HG02938 (cell line): ENCODE results near the gene MMP24OS.
A peak's percentile ranks its signal among the peaks of the same experiment; 100 is the strongest.
"Not testable (repeated sequence)": the region's sequence is repeated elsewhere in the genome, so short reads cannot be mapped to it uniquely, and the experiment has no call there.

ENCODE experiments used
- ATAC-seq: cut with Tn5 transposase; IDR thresholded peaks from one replicate; pipeline ENCODE4 v1.9.1; 2021; ENCODE audit warnings: mild to moderate bottlenecking, moderate library complexity; ENCODE audit not compliant: unreplicated experiment

The MMP24OS gene

DNA sequence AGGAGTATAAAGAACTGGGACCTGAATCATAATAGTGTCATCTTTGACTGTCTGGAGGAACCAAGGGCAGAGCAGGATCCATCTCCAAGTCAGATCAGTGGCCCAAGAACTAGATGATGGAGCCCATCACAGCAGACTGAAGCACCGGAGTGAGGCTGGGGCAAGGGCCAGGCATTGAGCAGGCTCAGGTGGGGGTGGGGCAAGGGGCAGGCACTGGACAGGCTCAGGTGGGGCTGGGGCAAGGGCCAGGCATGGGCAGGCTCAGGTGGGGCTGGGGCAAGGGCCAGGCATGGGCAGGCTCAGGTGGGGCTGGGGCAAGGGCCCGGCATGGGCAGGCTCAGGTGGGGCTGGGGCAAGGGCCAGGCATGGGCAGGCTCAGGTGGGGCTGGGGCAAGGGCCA lies 25.3 kb downstream of the MMP24OS start:
- ATAC-seq: not testable (repeated sequence)

DNA sequence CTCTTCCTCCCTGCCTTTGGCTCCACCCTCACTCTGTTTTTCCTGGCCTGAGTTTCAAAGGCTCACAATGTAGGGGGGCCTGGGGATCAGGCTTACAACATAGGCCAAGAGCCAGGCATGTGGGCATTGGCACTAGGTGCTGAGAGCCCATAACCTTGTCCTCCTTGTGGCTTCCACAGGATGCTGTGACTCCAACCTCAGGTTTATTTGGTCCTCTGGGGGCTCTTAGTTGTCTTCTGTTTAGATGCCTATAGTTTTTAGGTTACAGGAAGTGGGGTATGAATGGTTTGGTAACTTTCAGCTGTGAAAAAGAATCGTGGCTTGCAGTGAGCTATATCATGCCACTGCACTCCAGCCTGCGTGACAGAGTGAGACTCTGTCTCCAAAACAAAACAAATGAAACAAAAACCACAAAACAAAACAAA lies 25.9 kb downstream of the MMP24OS start:
- ATAC-seq: peak; percentile 58

DNA sequence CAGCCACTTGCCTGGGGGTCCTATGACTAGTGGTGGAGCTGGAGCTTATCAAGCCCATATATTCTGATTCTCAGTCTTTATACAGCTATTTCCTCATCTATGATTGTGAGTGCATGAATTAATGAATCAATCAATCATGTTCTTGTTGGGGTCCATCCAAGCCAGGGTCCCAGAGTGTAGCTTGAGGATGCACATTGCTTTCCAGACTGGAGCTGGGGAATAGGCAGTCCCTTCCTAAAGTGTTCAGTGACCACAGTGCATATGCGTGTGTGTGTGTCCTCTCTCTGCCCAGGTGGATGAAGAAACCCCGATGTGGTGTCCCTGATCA lies 26.3 kb downstream of the MMP24OS start:
- ATAC-seq: no peak

DNA sequence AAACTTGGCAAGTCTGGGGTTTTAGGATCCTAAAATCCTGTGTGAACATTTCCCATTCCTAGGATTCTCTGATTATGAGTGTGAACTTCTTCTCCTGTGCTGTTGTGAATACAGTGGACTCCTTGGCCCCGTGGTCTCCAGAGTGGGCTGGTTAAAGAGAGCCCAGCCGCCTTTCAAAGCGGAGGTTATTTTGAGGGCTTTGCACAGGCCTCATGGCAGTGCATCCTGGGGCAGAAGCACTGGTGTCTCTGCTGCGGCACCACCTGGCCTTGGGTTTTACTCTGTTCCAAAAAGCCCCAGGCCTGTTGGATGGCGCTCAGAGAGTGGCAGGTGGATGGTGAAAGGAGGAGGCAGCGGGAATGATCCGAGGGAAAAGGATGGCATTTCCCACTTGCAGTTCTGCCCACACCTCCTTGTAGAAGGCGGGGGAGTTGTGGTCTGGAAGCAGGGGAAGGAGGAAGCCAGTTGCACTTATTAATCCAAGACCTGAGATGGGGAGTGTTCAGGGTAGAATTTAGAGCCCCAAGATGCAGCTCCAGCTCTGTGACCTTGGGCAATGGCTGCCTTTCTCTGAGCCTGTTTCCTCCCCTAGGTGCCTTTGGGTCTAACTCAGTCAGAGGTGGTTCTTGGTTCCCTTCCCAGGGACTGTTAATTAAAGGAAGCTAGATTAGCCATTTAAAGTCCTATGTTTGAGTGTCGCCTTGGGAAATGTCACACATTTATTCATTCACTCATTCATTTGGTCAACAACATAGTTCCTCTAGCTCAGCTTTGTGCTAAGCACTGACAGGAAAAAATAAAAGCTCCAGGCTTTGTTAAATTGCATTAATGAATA lies 29.1 kb downstream of the MMP24OS start:
- no peak for ATAC-seq

DNA sequence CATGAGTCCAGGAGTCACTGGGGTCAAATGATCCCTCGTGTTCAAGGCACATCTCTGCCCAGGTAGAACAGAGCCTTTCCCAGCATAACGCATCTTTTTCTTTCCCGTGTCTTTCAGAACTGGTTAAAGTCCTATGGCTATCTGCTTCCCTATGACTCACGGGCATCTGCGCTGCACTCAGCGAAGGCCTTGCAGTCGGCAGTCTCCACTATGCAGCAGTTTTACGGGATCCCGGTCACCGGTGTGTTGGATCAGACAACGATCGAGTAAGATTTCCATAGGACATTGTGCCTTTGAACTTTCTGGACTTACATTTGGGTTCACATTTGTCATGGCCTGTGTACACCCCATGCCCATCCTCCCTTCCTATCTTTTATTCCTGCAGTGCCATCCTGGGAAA lies 31.2 kb downstream of the MMP24OS start:
- no peak for ATAC-seq

DNA sequence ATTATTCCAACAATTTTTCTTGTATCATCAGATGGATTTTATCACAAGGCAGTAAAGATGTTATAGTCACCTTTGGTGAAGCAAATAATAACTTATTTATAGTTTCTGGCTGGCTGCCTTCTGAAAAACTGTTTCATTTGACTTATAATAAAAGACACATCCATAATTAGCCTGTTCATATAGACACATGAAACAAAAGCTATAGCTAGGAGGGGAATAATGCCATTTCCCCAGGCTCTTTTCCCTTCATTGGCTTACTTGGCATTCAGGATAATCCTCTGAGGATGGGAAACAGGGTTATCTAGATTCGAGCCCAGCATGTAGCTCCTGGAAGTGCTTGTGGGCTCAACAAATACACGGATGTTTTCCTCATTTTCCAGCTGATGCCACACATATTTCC lies 33.9 kb downstream of the MMP24OS start:
- no peak for ATAC-seq

DNA sequence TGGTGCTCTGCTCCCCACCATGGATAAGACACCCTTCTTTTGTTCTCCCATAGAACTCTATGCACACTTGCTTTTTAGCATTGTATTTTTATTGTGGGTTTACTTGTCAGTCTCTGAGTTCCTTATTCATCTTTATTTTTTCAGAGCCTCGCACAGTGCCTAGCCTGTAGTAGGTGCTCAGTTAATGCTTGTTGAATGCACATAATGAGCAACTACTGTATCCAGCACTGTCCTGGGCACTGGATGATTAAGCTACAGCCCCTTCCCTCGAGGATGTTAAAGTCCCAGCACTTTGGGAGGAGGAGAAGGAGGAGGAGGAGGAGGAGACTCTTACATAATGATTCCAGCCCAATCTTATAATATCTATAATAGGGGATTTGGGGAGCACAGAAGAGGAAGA lies 34.6 kb downstream of the MMP24OS start:
- ATAC-seq: no peak

DNA sequence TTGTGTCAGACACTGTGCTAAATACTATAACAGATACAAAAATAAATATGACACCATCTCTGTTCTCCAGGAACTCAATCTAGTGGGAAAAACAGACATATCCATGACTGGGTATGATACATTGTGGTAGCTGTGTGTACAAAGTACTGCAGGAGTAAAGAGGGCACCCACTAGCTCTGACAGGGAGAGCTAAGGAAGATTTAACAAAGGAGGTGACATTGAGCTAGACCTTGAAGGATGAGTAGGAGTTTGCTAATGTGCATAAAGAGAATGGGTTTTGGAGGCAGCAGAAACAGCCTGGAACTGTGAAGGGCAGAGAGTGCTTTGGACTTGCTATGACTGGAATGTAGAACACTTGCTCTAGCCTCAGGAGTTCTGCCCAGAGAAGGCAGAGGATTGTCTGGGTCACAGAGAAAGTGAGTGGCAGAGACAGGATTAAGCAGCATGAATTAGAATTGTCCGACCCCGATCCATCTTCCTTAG lies 37.1 kb downstream of the MMP24OS start:
- ATAC-seq: no peak

DNA sequence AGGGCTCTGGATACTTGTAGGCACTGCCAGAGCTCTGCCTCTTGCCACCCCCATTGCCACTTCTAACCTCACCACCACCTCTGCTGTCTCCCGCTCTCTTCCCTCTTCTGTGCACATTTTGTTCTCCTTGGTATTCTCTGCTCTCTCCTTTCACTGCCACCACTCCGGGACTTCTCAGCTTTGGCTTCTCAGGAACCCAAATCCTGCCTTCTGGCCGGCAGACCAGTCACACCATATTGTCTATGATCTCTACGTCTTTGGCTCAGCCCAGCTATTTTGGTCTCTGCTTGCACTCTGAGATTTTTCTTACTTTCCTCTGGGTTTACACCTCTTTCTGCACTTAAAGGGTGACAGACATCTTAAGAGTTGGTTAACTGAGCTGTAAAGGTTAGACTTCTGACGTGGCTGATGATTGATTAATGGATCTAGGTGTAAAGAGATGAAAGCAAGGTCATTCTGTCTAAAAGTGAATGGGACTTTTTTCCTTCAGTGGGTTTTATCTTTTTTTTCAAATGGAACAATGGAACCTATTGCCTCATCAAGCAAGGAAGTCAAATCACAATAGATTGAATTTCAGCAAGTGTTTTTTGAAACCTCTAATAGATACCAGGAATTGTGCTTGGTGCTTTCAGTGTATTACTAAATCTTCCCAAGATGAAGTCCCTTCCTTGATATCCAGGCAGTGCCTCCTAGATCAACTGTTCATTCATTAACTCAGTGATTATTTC lies 37.7 kb downstream of the MMP24OS start:
- no peak for ATAC-seq

DNA sequence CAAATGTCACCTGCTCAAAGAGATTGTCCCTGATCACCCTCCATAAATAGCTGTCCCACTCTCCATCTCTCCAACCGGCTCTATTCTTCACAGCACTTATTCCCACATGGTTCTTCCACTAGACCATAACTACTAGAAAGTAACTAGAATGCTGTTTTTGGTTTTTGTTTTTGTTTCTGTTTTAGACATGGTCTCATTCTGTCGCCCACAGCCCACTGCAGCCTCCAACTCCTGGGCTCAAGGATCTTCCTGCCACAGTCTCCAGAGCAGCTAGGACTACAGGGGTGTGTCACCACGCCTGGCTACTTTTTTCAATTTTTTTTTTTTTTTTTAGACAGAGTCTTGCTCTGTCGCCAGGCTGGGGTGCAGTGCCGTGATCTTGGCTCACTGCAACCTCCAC lies 39.2 kb downstream of the MMP24OS start:
- no peak for ATAC-seq

DNA sequence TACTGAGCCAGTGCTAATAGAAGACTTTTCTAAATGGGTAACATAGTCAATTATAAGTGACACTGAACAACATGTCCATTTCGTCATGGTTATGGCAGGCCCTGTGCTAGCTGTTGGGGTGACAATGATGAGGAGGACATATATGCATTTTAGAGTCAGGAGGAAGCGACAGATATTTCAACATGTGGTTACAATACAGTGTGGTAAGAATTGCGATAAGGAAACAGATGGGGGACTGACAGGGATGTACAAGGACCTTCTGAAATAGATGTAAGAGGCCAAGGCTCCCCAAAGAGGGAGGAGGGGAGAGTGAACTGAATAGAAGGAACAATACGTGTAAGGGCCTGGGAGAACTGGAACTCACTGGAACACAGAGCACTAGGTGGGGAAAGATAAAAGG lies 39.8 kb downstream of the MMP24OS start:
- ATAC-seq: no peak

DNA sequence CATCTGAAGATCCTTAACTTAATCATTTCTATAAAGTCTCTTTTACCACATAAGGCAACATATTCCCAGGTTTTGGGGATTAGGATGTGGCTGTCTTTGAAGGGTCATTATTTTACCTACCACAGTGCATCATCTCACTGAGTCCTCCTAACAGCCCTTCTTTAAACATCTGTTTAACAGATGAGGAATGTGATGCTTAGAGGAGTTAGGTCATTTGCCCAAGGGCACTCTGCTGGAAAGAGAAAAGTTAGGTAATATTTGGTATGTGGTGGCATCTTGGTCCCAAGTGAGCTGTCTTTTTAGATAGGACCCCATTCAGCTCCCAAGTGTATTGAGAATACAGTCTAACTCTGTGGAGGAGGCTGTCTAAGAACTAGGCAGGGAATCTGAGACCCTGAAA lies 40.4 kb downstream of the MMP24OS start:
- ATAC-seq: no peak

DNA sequence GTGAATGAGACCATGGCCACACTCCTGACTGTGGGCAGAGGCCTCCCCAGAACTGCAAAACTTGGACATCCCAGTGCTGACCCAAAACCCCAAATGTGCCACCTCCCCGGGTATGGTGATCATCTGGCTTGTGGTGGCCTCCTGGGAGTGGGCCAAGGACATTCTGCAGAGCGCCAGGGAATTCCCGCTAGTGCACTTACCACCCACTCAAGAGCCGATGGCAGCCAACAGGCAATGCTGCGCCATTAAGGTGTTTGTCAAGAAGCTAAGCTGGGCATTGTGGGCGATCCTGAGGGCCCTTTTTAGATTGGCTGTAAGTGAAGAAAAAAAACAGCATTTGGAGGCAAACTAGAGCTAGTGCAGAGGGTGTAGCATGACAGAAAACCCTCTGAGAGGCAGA lies 42.0 kb downstream of the MMP24OS start:
- ATAC-seq: no peak

DNA sequence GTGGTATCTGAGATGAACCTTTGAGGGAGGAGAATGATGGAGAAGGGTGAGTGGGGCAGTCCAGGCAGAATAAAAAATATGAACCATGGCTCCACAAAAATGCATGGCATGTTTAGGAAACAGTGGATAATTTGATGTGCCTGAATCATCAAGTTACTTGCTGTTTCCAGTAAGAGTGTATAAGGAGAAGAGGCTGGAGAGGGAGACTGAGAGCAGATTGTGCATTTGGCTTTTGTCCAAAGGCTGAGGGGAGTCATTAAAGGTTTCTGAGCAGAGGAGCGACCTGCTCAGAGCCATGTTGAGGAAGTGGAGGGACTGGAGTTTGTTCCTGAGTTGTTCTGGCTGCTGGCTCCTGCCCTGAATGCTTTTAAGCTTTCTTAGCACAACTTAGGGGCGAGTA lies 45.3 kb downstream of the MMP24OS start:
- no peak for ATAC-seq

DNA sequence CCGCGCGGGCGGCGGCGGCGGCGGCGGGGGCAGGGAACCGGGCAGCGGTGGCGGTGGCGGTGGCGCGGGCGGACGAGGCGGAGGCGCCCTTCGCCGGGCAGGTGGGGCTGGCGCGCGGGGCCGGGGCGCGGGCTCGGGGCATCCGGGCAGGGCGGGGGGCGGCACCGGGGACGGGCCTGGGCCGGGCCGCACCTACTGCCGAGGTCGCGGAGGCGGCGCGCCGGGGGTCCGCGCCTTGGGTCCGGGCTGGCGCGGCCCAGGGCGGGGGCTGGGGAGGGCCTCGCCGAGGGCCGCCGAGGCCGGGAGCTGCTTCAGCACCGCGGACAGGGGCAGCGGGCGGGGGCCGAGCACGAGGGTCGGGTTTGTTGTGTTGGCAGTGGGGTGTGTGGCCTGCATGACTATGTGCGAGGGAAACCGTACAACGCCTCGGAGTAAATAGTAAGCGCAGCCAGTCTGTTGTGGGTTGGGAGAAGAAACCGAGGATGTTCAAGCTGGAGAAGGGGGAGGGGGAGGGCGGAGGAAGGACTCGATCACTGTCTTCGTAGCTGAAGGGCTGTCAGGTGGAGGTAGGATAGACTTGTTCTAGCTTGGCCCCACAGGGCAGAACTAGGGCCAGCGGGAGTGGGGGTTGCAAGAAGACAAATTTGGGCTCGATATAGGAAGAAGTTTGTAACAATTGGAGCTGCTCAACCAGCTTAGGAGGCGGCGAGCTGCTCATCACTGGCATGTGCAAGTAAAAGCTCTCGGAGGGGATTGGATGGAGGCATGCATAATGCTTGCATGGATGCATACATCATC lies 50.8 kb downstream of the MMP24OS start:
- ATAC-seq: no peak
